GM13976 (cell line): Measurements from ENCODE around the gene GFPT2.

ENCODE experiments used
- DNase-seq: peaks from one replicate; pipeline ENCODE4 v3.0.0; 2012; ENCODE audit warnings: low spot score
- CTCF ChIP-seq: IDR thresholded peaks from 2 replicates; pipeline ENCODE4 v1.5.1; 2012; ENCODE audit warnings: borderline replicate concordance, mild to moderate bottlenecking; ENCODE audit not compliant: insufficient read depth; ENCODE audit errors: extremely low read depth, missing control alignments, control extremely low read depth
- in situ Hi-C: fragments of 300-500 bp; cut with MboI; formaldehyde crosslinking; loops from one replicate; pipeline ENCODE4 v1.12.0; 2022; ENCODE audit warnings: low sequenced_read_pairs, mixed read lengths, inconsistent platforms; ENCODE audit not compliant: unreplicated experiment

The GFPT2 gene

GRCh38 chr5:180289433-180289832 is 63.7 kb downstream of the GFPT2 start:
- no peak for DNase-seq
- in situ Hi-C loops = no loop called here
- no peak for TF ChIP-seq CTCF

- no peak for DNase-seq
- in situ Hi-C loops = no loop called here
- no peak for TF ChIP-seq CTCF
Measured at GRCh38 chr5:180287868-180288267, 65.3 kb downstream of the GFPT2 start.

- in situ Hi-C loops = no loop called here
- no peak for TF ChIP-seq CTCF
Measured at GRCh38 chr5:180287404-180287803, 65.7 kb downstream of the GFPT2 start.

GRCh38 chr5:180284149-180284548 is 69.0 kb downstream of the GFPT2 start:
- DNase-seq = no peak
- no peak for TF ChIP-seq CTCF
- in situ Hi-C loops = no loop called here

More at GRCh38 chr5:180287404-180287803, 65.7 kb downstream of the GFPT2 start:
- no peak for DNase-seq

GRCh38 chr5:180283026-180283615 is 70.0 kb downstream of the GFPT2 start:
- DNase-seq = no peak
- in situ Hi-C loops = no loop called here
- TF ChIP-seq CTCF = no peak

GRCh38 chr5:180282281-180282680 is 70.9 kb downstream of the GFPT2 start:
- no peak for DNase-seq
- TF ChIP-seq CTCF = no peak
- in situ Hi-C loops = no loop called here
